Fibroblast of lung (primary cell): ENCODE results near the gene KCNMB4. TPM values are rescaled to one million over a fixed set of nuclear protein-coding genes. Genes with fewer than 3 reads are reported as not detected.

Experiments
- DNase-seq, 2 donors: peaks; one replicate each; pipeline versions ENCODE4 v3.0.0 to v3.0.0-alpha.2; 2010; ENCODE audit warnings: low read depth in 2 of 2
- H2AFZ ChIP-seq: 2 replicates; pipeline ENCODE4 v1.5.1; 2012; ENCODE audit warnings: low read length, control low read depth, inconsistent platforms
- H3K27ac ChIP-seq: 2 replicates; pipeline ENCODE4 v1.5.1; 2011; ENCODE audit warnings: low read length, control low read depth; ENCODE audit not compliant: insufficient read depth
- H3K27me3 ChIP-seq: 2 replicates; pipeline ENCODE4 v1.5.1; 2011; ENCODE audit warnings: mild to moderate bottlenecking, low read length; ENCODE audit not compliant: control insufficient read depth, insufficient read depth
- H3K36me3 ChIP-seq: 2 replicates; pipeline ENCODE4 v1.5.1; 2011; ENCODE audit warnings: low read length; ENCODE audit not compliant: control insufficient read depth, insufficient read depth
- H3K4me1 ChIP-seq: 2 replicates; pipeline ENCODE4 v1.5.1; 2011; ENCODE audit warnings: low read length; ENCODE audit not compliant: control insufficient read depth, insufficient read depth; ENCODE audit errors: extremely low read depth
- H3K4me2 ChIP-seq: 2 replicates; pipeline ENCODE4 v1.5.1; 2011; ENCODE audit warnings: low read length, control low read depth; ENCODE audit not compliant: insufficient read depth; ENCODE audit errors: extremely low read depth
- H3K4me3 ChIP-seq, 4 experiments: fragments of 200-600 bp in 1 of 4; sonication (generic) in 1 of 4; replicated peaks in 1 of 4; 2 replicates each; pipeline ENCODE4 v1.5.1; 2011 to 2016; ENCODE audit warnings: low read length in 4 of 4, low read depth in 3 of 4, mild to moderate bottlenecking in 3 of 4, control low read depth in 2 of 4, inconsistent platforms in 1 of 4, mixed read lengths in 1 of 4; ENCODE audit not compliant: insufficient read depth in 1 of 4; ENCODE audit errors: control extremely low read depth in 1 of 4
- H3K79me2 ChIP-seq: 2 replicates; pipeline ENCODE4 v1.5.1; 2012; ENCODE audit warnings: mild to moderate bottlenecking, low read length, inconsistent platforms; ENCODE audit not compliant: control insufficient read depth, insufficient read depth
- H3K9ac ChIP-seq: 2 replicates; pipeline ENCODE4 v1.5.1; 2011; ENCODE audit warnings: mild to moderate bottlenecking, low read length, control low read depth; ENCODE audit not compliant: insufficient read depth
- H3K9me3 ChIP-seq: 2 replicates; pipeline ENCODE4 v1.5.1; 2012; ENCODE audit warnings: low read depth, low read length; ENCODE audit not compliant: control insufficient read depth, insufficient read depth
- H4K20me1 ChIP-seq: 2 replicates; pipeline ENCODE4 v1.5.1; 2011; ENCODE audit warnings: low read length; ENCODE audit not compliant: control insufficient read depth, insufficient read depth; ENCODE audit errors: extremely low read depth
- CTCF ChIP-seq, 2 donors: IDR thresholded peaks in 1 of 2; conservative IDR thresholded peaks in 1 of 2; 1 replicate in 1 of 2; 2 replicates in 1 of 2; pipeline ENCODE4 v1.5.1; 2011 to 2012; ENCODE audit warnings: low read length in 2 of 2, control low read depth in 1 of 2, inconsistent platforms in 1 of 2, low read depth in 1 of 2, mild to moderate bottlenecking in 1 of 2
- EZH2 ChIP-seq: IDR thresholded peaks from 2 replicates; pipeline ENCODE4 v1.5.1; 2012; ENCODE audit warnings: low read length, control low read depth, mild to moderate bottlenecking; ENCODE audit errors: missing control alignments
- polyA plus RNA-seq, 2 donors: library from polyadenylated mRNA; depleted of rRNA in 1 of 2; stranded (reverse) in 1 of 2; unstranded in 1 of 2; fragments of >200 nt; gene quantifications; 2 replicates each; pipeline ENCODE4 v1.2.1, GENCODE V29; 2011 to 2012; ENCODE audit warnings: missing spikeins in 1 of 2
- total RNA-seq: library from RNA; depleted of rRNA; stranded (reverse); fragments of >200 nt; gene quantifications from 2 replicates; pipeline ENCODE4 v1.2.1, GENCODE V29; 2014

KCNMB4 gene
- total and polyA plus RNA-seq, 2 donors (not counting 1 experiment from before 2014, with no cell fraction given): 0.33 to 0.66 TPM

GRCh38 chr12:70426620-70427019 is 60.5 kb downstream of the KCNMB4 start:
- Histone ChIP-seq H3K27me3 (no peaks in the 10 kb centered on the region), H3K79me2 (no peaks in the 10 kb centered on the region), H4K20me1 (no peaks in the 10 kb centered on the region), H3K4me3 (no peak overlapping the region), H2AFZ (no peak overlapping the region), H3K36me3 (no peaks in the 10 kb centered on the region), H3K27ac (no peak overlapping the region), H3K9ac (no peak overlapping the region), H3K9me3 (no peaks in the 10 kb centered on the region), H3K4me1 (no peaks in the 10 kb centered on the region), H3K4me2 (no peak overlapping the region)
- no peak for DNase-seq
- TF ChIP-seq EZH2 (no peak), CTCF (conservative IDR thresholded peaks at IDR 0.05 in 1 of 2, IDR thresholded peaks at IDR 0.05 in 1 of 2; ENCODE audit: low read depth in 1 of 2, low read length in 2 of 2) (no peak)

GRCh38 chr12:70427611-70428010 is 61.5 kb downstream of the KCNMB4 start:
- no peaks in the 10 kb centered on the region for H3K9me3 ChIP-seq
- H3K27me3 ChIP-seq: no peaks in the 10 kb centered on the region
- H4K20me1 ChIP-seq: no peaks in the 10 kb centered on the region
- H3K27ac ChIP-seq: no peak overlapping the region
- no peak overlapping the region for H2AFZ ChIP-seq
- TF ChIP-seq EZH2 (no peak), CTCF (conservative IDR thresholded peaks at IDR 0.05 in 1 of 2, IDR thresholded peaks at IDR 0.05 in 1 of 2; ENCODE audit: low read depth in 1 of 2, low read length in 2 of 2) (no peak)
- H3K4me3 ChIP-seq: no peak overlapping the region
- H3K4me1 ChIP-seq: no peaks in the 10 kb centered on the region
- no peaks in the 10 kb centered on the region for H3K36me3 ChIP-seq
- H3K79me2 ChIP-seq: no peaks in the 10 kb centered on the region
- no peak for DNase-seq
- H3K4me2 ChIP-seq: no peak overlapping the region
- no peak overlapping the region for H3K9ac ChIP-seq

GRCh38 chr12:70430400-70430799 is 64.3 kb downstream of the KCNMB4 start:
- Histone ChIP-seq H3K9me3 (no peaks in the 10 kb centered on the region), H3K79me2 (no peaks in the 10 kb centered on the region), H3K9ac (no peak overlapping the region), H3K36me3 (no peaks in the 10 kb centered on the region), H2AFZ (no peak overlapping the region), H3K27ac (no peak overlapping the region), H3K4me3 (no peak overlapping the region), H3K27me3 (no peaks in the 10 kb centered on the region), H3K4me2 (no peak overlapping the region), H4K20me1 (no peaks in the 10 kb centered on the region), H3K4me1 (no peaks in the 10 kb centered on the region)
- no peak for DNase-seq
- no peak for TF ChIP-seq CTCF (conservative IDR thresholded peaks at IDR 0.05 in 1 of 2, IDR thresholded peaks at IDR 0.05 in 1 of 2; ENCODE audit: low read depth in 1 of 2, low read length in 2 of 2)
- no peak for TF ChIP-seq EZH2
